Mammary epithelial cell (primary cell): Measurements from ENCODE around the gene PEX1.

Experiments used
- EZH2 ChIP-seq: IDR thresholded peaks from 2 replicates; pipeline ENCODE4 v1.6.1; 2012; ENCODE audit warnings: low read length, inconsistent platforms, borderline replicate concordance
- TF ChIP-seq, protein P1 (sequence below), 2 donors: IDR thresholded peaks in 1 of 2; conservative IDR thresholded peaks in 1 of 2; 2 replicates each; pipeline ENCODE4 v1.5.1; 2011 to 2012; ENCODE audit warnings: inconsistent platforms in 2 of 2, low read length in 2 of 2, mild to moderate bottlenecking in 2 of 2, control low read depth in 1 of 2, low read depth in 1 of 2; ENCODE audit not compliant: insufficient read depth in 1 of 2; ENCODE audit errors: extremely low read depth in 1 of 2

DNA sequence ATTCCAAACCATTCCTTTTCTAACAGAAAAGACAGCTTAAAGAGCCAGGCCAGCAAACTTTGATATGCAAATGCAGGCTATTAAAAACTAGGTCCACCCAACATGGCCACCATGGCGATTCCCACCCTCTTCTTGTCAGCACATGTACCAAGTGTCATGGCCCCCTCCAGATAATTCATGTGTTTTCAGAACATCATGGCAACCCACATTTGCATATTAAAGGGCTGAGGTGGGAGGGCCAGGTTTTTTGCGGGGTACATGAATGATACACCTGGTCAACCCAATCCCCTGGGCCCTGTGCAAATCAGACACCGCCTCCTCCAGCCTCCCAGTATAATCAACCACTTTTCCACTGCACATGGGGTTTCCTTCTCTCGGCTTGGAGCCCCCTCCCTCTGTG lies 49.6 kb downstream of the PEX1 start:
- TF ChIP-seq, protein P1, sequence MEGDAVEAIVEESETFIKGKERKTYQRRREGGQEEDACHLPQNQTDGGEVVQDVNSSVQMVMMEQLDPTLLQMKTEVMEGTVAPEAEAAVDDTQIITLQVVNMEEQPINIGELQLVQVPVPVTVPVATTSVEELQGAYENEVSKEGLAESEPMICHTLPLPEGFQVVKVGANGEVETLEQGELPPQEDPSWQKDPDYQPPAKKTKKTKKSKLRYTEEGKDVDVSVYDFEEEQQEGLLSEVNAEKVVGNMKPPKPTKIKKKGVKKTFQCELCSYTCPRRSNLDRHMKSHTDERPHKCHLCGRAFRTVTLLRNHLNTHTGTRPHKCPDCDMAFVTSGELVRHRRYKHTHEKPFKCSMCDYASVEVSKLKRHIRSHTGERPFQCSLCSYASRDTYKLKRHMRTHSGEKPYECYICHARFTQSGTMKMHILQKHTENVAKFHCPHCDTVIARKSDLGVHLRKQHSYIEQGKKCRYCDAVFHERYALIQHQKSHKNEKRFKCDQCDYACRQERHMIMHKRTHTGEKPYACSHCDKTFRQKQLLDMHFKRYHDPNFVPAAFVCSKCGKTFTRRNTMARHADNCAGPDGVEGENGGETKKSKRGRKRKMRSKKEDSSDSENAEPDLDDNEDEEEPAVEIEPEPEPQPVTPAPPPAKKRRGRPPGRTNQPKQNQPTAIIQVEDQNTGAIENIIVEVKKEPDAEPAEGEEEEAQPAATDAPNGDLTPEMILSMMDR (conservative IDR thresholded peaks at IDR 0.05 in 1 of 2, IDR thresholded peaks at IDR 0.05 in 1 of 2; ENCODE audit: extremely low read depth in 1 of 2, insufficient read depth in 1 of 2, low read depth in 1 of 2, low read length in 2 of 2), result no peak
- TF ChIP-seq EZH2, result no peak
